ENCODE measurements around the gene C11orf16.
A peak's percentile ranks its signal among the peaks of the same experiment; 100 is the strongest.

C11orf16 gene

DNA sequence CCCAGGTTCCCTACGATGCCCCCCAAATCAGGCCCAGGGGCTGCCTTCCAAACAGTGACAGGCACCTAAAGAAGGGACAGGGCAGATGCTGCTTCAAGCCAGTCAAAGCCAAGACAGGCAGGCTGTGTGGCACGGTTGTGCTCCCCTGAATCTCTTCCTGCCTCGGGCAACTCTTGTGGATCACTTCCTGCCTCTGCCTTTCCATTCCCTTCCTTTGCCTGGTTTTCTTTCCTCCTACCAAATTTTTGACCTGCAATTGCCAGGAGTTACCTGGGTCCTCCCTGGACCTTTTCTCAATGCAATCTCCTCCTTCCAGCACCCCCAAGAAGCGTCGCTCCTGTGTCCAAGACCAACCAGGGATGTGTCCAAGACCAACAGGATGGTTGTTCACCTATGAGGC is 5.5 kb downstream of the C11orf16 start:
- Mint-ChIP-seq H3K27ac (no peak overlapping the region), H3K36me3 (ENCODE audit: low read depth) (peaks cover 4% of the 10 kb centered on the region), H3K9me3 (no peaks in the 10 kb centered on the region), H3K27me3 (ENCODE audit: low read depth) (no peaks in the 10 kb centered on the region), H3K4me3 (no peak overlapping the region), H3K4me1 (ENCODE audit: low read depth) (no peaks in the 10 kb centered on the region)
- DNase-seq (ENCODE audit: low spot score): no peak

DNA sequence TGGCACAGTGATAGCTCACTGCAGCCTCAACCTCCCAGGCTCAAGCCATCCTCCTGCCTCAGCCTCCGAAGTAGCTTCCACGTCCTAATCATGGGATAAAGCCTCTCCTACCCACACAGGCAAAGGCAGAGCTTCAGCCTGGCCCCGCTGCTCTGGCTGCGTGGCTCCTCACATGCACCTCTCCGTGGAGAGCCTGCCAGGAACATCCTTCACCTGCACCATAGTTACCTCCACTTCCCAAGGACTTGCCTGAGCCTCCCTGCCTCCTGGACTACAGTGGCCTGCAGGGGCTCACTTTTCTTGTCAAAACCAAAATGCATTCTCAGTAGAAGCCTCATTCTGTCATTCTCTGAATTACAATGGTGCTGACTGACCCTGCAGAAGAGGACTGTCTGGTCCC is 6.5 kb downstream of the C11orf16 start:
- Mint-ChIP-seq H3K9me3 (no peaks in the 10 kb centered on the region), H3K4me1 (ENCODE audit: low read depth) (no peaks in the 10 kb centered on the region), H3K27me3 (ENCODE audit: low read depth) (no peaks in the 10 kb centered on the region), H3K4me3 (no peak overlapping the region), H3K36me3 (ENCODE audit: low read depth) (peaks cover 4% of the 10 kb centered on the region), H3K27ac (no peak overlapping the region)
- DNase-seq (ENCODE audit: low spot score): no peak

DNA sequence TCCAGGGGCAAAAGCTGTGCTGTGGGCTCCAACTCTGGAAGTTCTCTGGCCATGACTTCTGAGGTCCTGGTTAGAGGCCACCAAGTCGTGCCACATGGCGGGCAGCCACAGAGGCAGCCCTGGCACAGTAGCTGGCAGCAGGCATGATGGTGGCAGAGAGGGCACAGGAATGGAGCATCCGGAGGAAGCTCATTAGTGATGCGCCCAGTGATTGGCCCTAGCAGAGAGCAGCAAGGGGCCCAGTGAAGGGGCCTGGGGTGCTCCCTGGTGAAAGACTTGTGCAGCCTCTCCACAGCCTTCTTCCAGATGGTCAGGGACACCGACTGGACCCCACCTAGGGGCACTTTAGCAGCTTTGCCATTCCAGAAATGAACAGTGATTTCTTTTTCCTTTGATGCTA is 7.0 kb downstream of the C11orf16 start:
- peaks cover 4% of the 10 kb centered on the region for H3K36me3 Mint-ChIP-seq (ENCODE audit: low read depth)
- no peaks in the 10 kb centered on the region for H3K27me3 Mint-ChIP-seq (ENCODE audit: low read depth)
- no peak overlapping the region for H3K27ac Mint-ChIP-seq
- no peak for DNase-seq (ENCODE audit: low spot score)
- H3K4me3 Mint-ChIP-seq: no peak overlapping the region
- no peaks in the 10 kb centered on the region for H3K9me3 Mint-ChIP-seq
- no peaks in the 10 kb centered on the region for H3K4me1 Mint-ChIP-seq (ENCODE audit: low read depth)

DNA sequence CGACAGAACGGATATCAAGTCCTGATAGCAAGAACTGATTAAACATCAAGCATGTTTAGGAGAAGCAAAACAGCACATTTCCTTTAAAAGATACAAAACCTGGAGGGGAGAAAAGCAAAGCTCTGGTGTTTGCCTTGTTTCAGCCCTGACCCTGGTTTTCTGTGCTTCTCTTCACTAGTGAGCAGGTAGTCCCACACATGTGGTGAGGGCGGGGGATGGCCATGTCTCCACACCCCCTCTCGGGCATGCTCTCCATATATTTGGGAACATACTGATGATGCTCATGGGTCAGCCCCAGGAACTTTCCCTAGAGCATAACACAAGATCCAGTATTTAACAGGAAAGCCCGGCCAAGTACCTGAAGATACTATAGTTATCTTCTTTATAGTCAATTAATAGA is 10.1 kb downstream of the C11orf16 start:
- Mint-ChIP-seq H3K9me3 (no peaks in the 10 kb centered on the region), H3K4me1 (ENCODE audit: low read depth) (no peaks in the 10 kb centered on the region), H3K27ac (no peak overlapping the region), H3K36me3 (ENCODE audit: low read depth) (peaks cover 4% of the 10 kb centered on the region), H3K27me3 (ENCODE audit: low read depth) (no peaks in the 10 kb centered on the region), H3K4me3 (no peak overlapping the region)
- DNase-seq (ENCODE audit: low spot score): no peak

DNA sequence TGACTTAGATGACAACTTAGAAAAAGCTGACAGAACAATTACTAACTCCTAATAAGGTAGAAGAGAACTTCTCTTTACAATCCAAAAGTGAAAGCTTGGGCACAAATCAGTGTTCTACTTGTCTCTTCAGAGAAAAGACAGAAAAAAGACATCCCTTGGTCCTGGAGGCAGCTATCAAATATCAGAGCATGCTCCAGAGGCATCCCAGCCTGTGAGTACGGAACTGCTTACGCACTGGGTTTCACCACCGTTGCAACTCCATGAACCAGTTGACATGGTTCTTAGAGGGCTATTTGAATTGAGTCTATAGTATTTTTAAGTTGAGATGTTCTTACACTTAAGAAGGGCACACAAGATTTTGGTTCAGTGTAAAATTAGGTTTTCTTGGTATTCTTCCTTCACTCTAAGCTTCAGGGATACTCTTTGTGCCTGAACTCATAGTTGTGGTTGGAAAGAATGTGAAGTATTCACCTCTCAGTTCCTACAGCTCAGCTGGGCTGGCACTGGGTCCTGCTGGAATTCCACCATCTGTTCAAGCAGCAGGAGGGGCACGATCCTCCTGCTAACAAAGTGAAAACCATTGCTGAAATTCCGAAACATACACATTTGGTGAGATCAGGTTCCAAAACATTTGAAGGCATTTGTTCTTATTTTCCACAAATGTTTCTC is 15.5 kb downstream of the C11orf16 start:
- Mint-ChIP-seq H3K36me3 (ENCODE audit: low read depth) (peaks cover 13% of the 10 kb centered on the region), H3K4me1 (ENCODE audit: low read depth) (peaks cover 18% of the 10 kb centered on the region), H3K4me3 (no peak overlapping the region), H3K27ac (no peak overlapping the region), H3K27me3 (ENCODE audit: low read depth) (no peaks in the 10 kb centered on the region), H3K9me3 (no peaks in the 10 kb centered on the region)
- DNase-seq (ENCODE audit: low spot score): no peak

DNA sequence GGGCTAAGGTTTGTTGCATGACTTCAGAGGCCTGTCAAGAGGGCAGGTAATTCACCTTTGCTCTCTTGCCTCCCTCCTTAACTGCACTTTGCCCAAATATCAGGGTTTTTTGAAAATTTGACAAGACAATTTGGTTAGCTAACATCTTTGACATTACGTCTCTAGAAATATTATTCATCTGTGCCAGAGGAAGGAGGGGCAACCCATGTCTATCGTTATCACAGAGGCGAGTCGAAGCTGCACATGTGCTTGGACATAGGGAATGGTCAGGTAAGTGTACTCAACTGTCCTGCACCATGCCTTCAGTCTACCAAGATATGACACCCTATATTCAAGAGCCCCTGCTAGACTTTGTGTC is 18.1 kb downstream of the C11orf16 start:
- no peak for DNase-seq (ENCODE audit: low spot score)
- peak overlapping the region; percentile 80 for H3K27ac Mint-ChIP-seq
- H3K4me3 Mint-ChIP-seq: peak overlapping the region; percentile 73
- H3K27me3 Mint-ChIP-seq (ENCODE audit: low read depth): peaks cover 9% of the 10 kb centered on the region
- H3K4me1 Mint-ChIP-seq (ENCODE audit: low read depth): peaks cover 26% of the 10 kb centered on the region
- H3K36me3 Mint-ChIP-seq (ENCODE audit: low read depth): peaks cover 13% of the 10 kb centered on the region
- no peaks in the 10 kb centered on the region for H3K9me3 Mint-ChIP-seq

DNA sequence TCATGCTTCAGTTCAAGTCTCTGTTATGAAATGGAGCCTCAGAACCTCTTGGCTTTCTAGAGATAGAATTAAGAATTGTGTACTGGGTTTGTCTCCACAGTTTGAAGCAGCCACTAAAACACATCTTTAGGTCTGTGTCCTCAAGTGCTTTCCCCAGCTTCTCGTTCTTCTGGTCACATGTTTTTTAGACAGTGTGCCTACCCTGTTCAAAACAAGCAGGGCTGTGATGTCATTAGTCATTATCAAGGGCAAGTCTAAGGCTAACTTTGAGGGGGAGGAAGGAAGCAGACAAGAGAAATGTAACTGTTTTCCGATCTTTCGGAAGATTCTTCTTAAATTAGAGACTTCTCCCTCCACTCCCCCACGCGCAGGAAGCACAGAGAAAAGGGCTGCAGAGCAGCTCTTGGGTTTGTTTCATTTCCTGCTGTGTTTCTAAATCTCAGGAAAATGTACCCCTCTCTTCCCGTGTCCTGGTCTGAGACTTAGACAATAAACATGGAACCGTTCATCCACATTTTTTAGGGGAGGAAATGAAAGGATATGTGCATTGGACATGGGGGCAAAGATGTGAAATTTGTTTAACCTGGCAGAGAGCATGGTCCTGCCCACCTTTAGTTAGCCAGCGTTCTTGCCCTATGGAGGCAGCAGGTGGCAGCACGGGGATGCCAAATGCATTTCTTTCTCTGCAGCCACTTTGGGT is 18.6 kb downstream of the C11orf16 start:
- peak; percentile 23 for DNase-seq (ENCODE audit: low spot score)

DNA sequence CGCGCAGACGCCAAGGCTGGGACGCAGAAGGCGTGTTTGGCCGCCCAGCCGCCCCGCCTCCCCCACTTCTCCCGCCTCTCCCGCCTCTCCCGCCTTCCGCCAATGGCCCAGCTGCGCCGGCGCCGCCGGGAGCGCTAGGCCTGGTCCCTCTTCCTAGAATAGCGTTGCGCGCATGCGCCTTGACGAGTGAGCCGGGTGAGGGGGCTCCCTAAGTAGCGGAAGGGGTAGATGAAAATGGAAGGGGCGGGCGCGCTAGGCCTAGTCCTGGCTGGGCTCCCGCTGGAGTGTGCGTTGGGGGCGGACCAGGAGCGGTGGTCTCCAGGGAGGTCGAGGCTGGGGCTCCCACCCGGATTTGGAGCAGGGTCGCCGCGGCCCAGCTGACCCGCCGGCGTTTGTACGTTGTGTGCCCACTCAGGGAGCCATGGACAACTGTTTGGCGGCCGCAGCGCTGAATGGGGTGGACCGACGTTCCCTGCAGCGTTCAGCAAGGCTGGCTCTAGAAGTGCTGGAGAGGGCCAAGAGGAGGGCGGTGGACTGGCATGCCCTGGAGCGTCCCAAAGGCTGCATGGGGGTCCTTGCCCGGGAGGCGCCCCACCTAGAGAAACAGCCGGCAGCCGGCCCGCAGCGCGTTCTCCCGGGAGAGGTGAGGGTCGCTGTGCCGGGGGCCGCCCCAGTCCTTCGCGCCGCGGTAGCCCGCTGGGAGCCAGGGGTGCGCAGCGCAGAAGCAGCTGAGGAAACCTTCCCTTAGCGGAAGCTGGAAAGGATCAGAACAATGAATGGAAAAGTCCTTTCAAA is 21.5 kb downstream of the C11orf16 start, which contains the start of gene AKIP1:
Gene AKIP1, plus strand, starts transcription at position 161 of the 795 bp plus-strand sequence. Its CDS starts 261 bp downstream, at position 422.
- peak; percentile 84 for DNase-seq (ENCODE audit: low spot score)
- Mint-ChIP-seq H3K9me3 (no peaks in the 10 kb centered on the region), H3K4me3 (peak within 1 kb of the TSS; percentile 92), H3K4me1 (ENCODE audit: low read depth) (peaks cover 38% of the 10 kb centered on the region), H3K27ac (peak within 1 kb of the TSS; percentile 80), H3K36me3 (ENCODE audit: low read depth) (peaks cover 11% of the 10 kb centered on the region), H3K27me3 (ENCODE audit: low read depth) (peaks cover 33% of the 10 kb centered on the region)

More for the DNA sequence above, 18.6 kb downstream of the C11orf16 start:
- peaks cover 13% of the 10 kb centered on the region for H3K36me3 Mint-ChIP-seq (ENCODE audit: low read depth)
- H3K27me3 Mint-ChIP-seq (ENCODE audit: low read depth): peaks cover 14% of the 10 kb centered on the region
- peaks cover 27% of the 10 kb centered on the region for H3K4me1 Mint-ChIP-seq (ENCODE audit: low read depth)
- peak overlapping the region; percentile 80 for H3K27ac Mint-ChIP-seq
- H3K4me3 Mint-ChIP-seq: peak overlapping the region; percentile 73
- no peaks in the 10 kb centered on the region for H3K9me3 Mint-ChIP-seq

DNA sequence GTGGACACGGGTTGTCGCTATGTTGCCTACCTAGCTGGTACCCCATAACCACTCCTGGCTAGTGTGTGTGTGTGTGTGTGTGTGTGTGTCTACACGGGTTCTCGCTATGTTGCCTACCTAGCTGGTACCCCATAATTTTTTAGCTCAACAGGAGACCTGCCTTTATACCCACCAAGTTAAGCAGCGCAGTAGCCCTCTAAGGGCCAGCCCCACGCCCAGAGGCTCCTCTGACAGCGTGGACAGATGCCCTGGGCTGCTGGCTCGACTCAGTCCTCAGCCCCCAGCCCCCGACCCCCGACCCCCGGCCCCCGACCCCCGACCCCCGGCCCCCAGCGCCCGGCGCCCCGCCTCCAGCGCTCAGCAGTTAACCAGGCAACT is 22.1 kb downstream of the C11orf16 start:
- Mint-ChIP-seq H3K27me3 (ENCODE audit: low read depth) (peaks cover 35% of the 10 kb centered on the region), H3K36me3 (ENCODE audit: low read depth) (peaks cover 8% of the 10 kb centered on the region), H3K27ac (no peak overlapping the region), H3K9me3 (no peaks in the 10 kb centered on the region), H3K4me3 (peak overlapping the region; percentile 92), H3K4me1 (ENCODE audit: low read depth) (peaks cover 38% of the 10 kb centered on the region)
- DNase-seq (ENCODE audit: low spot score): no peak

DNA sequence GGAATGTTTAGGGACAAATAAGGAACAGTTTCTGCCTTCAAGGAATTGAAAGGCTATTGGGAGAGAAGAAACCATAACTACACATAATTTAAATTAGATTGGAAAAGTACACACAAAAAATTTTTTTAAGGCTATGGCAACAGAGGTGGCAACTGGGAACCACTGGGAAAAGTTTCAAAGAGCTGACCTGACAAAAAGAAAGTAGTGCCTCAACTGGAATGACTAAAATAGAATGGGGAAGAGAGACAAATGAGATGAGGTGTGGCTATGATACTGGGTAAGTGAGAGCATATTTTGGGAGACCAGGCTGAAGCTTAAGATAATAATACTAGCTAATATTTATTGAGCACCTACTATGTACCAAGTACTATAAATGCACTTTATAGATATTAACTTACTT is 24.6 kb downstream of the C11orf16 start:
- Mint-ChIP-seq H3K27me3 (ENCODE audit: low read depth) (peaks cover 48% of the 10 kb centered on the region), H3K27ac (no peak overlapping the region), H3K36me3 (ENCODE audit: low read depth) (peaks cover 2% of the 10 kb centered on the region), H3K4me1 (ENCODE audit: low read depth) (peaks cover 20% of the 10 kb centered on the region), H3K4me3 (no peak overlapping the region), H3K9me3 (no peaks in the 10 kb centered on the region)
- no peak for DNase-seq (ENCODE audit: low spot score)

DNA sequence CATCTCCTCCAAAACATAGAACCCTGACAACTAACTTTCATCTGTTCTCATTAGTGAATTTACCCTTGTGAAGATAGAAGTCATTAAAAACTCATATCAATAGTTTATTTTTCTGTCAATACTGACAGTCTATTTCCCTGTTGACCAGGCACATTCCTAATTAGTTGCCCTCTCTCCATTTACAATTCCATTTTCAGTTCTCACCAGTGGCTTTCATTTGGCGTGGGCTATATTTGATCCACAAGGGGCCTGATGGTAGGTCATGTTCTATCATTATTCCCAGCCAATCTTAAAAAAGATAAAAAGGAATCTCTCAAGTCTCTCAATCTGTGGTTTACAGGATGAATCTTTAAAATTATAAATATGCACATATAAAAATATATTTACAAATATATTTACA is 25.6 kb downstream of the C11orf16 start:
- no peak for DNase-seq (ENCODE audit: low spot score)
- H3K9me3 Mint-ChIP-seq: no peaks in the 10 kb centered on the region
- no peak overlapping the region for H3K4me3 Mint-ChIP-seq
- H3K27ac Mint-ChIP-seq: no peak overlapping the region
- no peaks in the 10 kb centered on the region for H3K36me3 Mint-ChIP-seq (ENCODE audit: low read depth)
- peaks cover 48% of the 10 kb centered on the region for H3K27me3 Mint-ChIP-seq (ENCODE audit: low read depth)
- H3K4me1 Mint-ChIP-seq (ENCODE audit: low read depth): peaks cover 18% of the 10 kb centered on the region

DNA sequence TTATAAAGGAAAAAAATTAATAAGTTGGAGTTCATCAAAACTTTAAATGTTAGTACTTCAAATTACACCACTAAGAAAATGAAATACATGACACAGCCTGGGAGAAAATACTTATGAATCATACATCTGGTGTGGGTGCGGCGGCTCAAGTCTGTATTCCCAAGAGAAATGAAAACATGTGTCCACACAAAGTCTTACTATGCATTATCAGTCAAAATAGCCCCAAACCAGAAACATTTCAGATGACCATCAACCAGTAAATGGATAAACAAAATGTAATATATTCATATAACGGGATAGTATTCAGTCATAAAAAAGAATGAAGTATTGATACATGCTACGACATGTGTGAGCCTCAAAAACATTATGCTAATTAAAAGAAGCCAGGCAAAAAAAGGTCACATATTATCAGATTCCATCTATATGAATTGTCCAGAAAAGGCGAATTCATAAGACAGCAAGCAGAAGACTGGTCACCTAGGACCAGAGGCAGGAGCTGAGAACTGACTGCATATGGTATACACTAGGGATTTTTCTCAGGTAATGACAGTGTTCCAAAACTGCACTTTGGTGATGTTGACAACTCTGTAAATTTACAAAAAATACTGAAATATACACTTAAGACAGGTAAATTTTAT is 27.1 kb downstream of the C11orf16 start:
- H3K4me3 Mint-ChIP-seq: no peak overlapping the region
- no peaks in the 10 kb centered on the region for H3K36me3 Mint-ChIP-seq (ENCODE audit: low read depth)
- no peak for DNase-seq (ENCODE audit: low spot score)
- peaks cover 48% of the 10 kb centered on the region for H3K27me3 Mint-ChIP-seq (ENCODE audit: low read depth)
- H3K4me1 Mint-ChIP-seq (ENCODE audit: low read depth): peaks cover 18% of the 10 kb centered on the region
- no peak overlapping the region for H3K27ac Mint-ChIP-seq
- H3K9me3 Mint-ChIP-seq: no peaks in the 10 kb centered on the region

DNA sequence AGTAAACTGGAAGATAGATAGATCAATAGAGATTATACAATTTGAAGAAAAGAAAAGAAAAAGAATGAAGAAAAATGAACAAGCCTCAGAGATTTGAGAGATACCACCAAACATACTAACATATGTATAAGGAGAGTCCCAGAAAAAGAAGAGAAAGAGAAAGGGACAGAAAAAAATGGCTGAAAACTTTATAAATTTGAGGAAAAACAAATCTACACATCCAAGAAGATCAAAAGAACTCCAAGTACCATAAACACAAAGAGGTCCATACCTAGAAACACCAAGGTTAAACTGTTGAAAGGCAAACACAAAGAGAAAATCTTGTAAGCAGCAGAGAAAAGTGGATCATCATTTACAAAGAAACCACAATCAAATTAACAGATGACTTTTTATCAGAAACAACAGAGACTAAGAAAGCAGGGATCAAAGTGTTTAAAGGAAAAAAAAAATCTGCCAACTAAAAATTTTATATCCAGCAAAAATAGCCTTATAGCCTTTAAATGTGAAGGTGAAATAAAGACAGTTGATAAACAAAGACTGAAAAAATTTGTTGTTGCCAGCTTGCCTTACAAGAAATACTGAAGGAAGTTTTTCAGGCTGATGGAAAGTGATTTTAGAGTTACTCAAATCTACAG is 33.5 kb downstream of the C11orf16 start:
- Mint-ChIP-seq H3K27me3 (ENCODE audit: low read depth) (peaks cover 7% of the 10 kb centered on the region), H3K36me3 (ENCODE audit: low read depth) (peaks cover 2% of the 10 kb centered on the region), H3K4me3 (no peak overlapping the region), H3K4me1 (ENCODE audit: low read depth) (no peaks in the 10 kb centered on the region), H3K9me3 (peaks cover 17% of the 10 kb centered on the region), H3K27ac (no peak overlapping the region)
- DNase-seq (ENCODE audit: low spot score): no peak

Measured in T-helper 2 cell treated with Interferon-gamma antibody and Interleukin-4, amounts not matched to agents 5 μg/mL and 100 μg/mL, for 36 hours (primary cell).